GM21526 (cell line): ENCODE results near the gene SLC4A2.
"Not testable (repeated sequence)": the region's sequence is repeated elsewhere in the genome, so short reads cannot be mapped to it uniquely, and the experiment has no call there.

Experiments used
- ATAC-seq: cut with Tn5 transposase; IDR thresholded peaks from one replicate; pipeline ENCODE4 v1.9.1; 2021; ENCODE audit warnings: moderate library complexity; ENCODE audit not compliant: unreplicated experiment, low FRiP score

SLC4A2 gene

GRCh38 chr7:151023232-151023631 lies 36.2 kb upstream of the SLC4A2 start:
- no peak for ATAC-seq

DNA sequence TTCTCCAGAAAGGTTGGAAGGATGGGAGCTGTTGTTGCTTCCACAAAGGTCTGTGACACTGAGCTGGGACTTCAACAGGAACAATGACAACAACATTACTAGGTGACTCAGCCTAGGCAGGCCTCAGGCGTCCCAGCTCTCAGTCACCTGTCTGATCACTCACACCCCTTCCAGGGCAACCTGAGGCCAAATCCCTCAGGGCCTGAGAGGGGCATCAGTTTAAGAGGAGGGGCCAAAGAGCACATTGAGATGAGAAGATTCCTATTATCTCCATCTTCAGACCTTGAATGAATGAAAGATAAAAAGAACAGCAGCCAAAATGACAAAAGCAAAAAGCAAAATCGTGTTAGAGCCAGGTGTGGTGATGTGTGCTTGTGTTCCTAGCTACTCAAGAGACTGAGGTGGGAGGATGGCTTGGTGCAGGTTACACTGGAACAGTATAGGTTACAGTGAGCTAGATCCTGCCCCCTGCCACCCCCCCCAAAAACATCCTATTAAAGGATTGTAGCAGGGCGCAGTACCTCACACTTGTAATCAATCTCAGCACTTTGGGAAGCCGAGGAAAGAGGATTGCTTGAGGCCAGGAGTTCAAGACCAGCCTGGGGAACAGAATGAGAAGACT lies 34.8 kb upstream of the SLC4A2 start, which contains the start of gene ATG9B:
ATG9B (minus strand) TSS at position 60 of the 622 bp plus-strand sequence. CDS start 71 bp downstream, outside the sequence.
- no peak for ATAC-seq

DNA sequence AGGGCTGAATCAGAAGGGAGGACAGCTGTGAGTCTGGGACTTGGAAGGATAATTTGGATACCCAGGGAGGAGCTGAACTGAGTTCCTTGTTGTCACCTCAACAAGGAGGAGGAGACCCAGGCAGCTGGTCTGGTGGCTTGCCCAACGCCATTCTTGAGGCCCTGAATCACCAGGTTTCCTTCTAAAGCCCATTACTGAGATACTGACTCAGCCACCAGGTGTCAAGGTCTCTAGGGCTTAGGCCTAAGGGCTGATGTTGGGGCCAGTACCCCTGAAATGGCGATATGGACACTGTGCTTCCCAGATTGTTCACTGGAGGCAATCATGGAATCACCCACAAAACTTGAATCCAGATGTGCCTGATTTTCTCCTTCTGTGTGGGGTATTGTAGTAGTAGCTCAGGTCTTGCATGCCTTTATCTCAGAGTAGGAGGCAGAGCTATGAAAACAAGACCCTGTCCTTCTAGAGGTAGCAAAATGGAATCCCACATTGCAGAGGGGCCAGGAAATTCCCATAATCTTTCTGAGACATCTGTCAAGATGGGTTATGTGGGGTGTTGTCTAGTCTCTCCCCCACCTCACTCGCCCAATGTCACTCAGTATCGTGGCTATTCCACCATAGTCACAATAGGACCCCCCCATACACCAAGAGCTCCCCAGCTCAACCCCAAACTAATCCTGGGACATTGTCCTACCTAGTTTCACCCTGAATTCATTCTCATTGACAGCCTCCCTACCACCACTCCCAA lies 33.3 kb upstream of the SLC4A2 start:
- no peak for ATAC-seq

GRCh38 chr7:151026771-151027727 lies 32.3 kb upstream of the SLC4A2 start:
- not testable (repeated sequence) for ATAC-seq

DNA sequence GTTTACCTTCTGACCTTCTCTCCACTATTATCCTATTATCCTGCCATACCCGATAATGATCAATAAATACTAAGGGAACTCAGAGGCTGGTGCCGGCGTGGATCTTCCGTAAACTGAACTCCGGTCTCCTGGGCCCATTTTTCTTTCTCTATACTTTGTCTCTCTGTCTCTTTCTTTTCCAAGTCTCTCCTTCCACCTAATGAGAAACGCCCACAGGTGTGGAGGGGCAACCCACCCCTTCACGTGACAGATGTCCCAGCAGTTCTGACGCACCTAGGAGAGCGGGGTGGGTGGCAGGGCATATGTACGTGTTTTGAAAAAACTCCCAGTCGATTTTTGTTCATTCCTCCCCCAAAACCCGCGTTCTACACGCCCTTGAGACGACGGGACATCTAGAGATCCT lies 31.7 kb upstream of the SLC4A2 start:
- peak; percentile 1 for ATAC-seq

DNA sequence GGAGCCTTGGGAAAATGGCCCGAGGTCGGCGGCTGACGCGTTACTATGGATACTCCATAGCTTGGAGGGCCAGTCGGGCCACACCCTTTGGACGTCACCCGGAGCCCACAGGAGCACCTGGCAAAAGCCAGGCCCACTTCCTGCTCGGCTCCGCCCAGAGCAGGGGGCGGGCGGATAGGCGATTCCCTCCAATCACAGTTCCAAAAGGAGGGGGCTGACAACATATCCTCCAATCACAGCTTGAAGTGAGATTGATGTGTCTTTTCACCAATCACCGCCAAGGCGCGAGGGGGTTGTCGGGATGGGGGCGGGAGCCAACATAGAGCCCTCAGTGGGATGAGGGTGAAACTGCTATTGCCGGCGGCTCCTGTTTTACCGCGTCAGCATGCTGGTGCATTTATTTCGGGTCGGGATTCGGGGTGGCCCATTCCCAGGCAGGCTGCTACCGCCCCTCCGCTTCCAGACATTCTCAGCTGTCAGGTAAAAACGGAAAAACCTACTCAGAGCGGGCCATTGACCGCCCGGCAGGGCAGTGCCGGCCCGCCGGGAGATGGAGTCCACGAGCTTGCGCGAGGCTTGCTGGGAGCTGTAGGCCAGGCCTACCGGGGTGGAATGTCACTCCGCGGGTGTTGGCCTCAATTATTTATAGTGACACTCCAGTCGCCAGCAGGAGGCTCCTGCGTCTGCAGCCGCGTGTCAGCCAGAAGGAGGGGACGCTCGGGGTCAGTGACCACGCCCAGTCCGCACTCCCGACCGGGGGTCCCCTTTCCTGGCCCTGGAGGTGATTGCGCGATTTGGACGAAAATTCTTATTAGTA lies 31.1 kb upstream of the SLC4A2 start, which contains the start of gene ABCB8:
ABCB8 (plus strand) TSS at position 320 of the 817 bp plus-strand sequence; CDS start at position 386, 66 bp downstream.
- peak; percentile 97 for ATAC-seq

DNA sequence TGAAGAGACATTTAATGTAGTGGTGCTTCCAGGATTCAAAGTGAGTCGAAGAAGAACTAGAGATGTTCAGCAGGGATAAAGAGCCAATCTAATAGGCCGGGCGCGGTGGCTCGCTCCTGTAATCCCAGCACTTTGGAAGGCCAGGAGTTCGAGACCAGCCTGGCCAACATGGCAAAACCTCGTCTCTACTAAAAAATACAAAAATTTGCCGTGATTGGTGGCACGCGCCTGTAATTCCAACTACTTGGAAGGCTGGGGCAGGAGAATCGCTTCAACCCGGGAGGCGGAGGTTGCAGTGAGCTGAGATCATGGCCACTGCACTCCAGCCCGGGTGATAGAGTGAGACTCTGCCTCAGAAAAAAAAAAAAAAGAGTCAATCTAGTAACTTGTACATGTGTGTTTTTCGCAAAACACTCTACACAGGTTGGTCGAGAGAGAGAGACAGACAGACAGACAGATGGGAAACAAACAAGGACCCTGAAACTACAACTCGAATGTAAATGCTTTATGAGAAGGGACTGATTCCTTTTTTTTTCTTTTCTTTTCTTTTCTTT lies 30.4 kb upstream of the SLC4A2 start:
- no peak for ATAC-seq

DNA sequence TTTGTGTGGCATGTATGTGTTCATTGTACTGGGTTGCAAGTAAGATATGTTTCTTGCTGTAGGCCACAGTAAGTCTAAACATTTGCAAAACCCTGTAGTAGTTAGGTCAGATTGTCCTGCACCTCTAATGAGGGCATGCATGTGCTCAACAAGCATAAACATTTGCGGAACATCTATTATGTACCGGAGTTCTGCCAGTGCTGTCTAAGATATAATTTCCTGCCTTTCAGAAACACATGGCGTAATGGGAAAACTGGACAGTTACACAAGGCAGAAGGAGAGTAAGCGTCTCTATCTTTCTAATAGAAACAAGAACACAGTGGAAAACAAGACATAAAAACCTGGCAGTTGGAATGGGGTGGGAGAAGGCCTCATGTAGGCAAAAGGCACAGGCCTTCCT lies 28.4 kb upstream of the SLC4A2 start:
- ATAC-seq: no peak

DNA sequence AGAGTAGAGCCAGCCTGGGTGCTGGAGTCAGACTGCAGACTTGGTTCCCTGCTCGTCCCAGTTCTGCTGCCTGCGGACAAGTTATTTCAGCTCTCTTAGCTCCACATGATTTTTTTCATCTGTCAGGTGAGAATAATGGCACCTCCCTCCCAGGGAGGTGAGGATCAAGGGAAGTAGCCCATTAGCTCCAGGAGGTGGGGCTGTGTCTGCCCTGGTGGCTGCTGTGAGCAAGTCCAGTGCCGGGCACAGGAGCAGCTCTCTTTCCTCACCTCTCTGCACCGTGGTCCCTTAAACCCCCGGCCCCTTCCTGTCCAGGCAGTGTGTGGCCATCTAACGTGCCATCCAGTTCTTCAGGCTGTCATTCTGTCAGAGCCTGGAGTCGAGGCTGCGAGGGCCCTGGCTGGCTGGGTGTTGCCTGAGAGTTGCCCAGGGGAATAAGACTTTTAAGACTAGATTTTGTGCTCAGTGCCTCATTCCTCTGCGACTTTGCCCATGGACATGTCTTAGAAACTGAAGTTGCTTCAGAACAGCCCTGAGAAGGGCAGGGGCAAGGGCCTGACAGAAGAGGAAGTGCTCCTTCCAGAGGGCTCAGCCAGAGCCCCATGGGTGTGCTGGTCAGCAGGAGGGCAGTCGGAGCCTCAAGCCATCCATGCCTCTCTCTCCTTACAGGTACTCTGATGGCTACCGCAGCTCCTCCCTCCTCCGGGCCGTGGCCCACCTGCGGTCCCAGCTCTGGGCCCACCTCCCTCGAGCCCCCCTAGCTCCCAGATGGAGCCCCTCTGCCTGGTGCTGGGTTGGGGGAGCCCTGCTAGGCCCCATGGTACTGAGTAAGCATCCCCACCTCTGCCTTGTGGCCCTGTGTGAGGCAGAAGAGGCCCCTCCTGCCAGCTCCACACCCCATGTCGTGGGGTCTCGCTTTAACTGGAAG lies 26.2 kb upstream of the SLC4A2 start:
- no peak for ATAC-seq

GRCh38 chr7:151033864-151034249 lies 25.5 kb upstream of the SLC4A2 start:
- ATAC-seq: no peak

GRCh38 chr7:151034312-151035025 lies 24.9 kb upstream of the SLC4A2 start:
- no peak for ATAC-seq

- no peak for ATAC-seq
Measured at GRCh38 chr7:151035026-151035717, 24.2 kb upstream of the SLC4A2 start.

DNA sequence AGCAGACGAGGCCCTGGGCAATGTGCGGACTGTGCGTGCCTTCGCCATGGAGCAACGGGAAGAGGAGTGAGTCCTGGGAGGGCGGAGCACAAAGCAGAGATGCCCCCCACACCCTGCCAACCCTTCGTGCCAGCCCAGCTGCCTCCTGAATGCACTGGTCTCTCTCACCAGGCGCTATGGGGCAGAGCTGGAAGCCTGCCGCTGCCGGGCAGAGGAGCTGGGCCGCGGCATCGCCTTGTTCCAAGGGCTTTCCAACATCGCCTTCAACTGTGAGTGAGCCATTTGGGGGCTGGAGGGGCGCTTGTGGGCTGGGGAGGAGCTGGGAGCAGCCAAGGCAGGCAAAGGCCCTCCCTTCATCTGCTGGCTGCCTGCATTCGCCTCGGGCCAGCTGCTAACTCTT lies 23.5 kb upstream of the SLC4A2 start:
- ATAC-seq: no peak

GRCh38 chr7:151038951-151039849 lies 20.2 kb upstream of the SLC4A2 start:
- no peak for ATAC-seq

DNA sequence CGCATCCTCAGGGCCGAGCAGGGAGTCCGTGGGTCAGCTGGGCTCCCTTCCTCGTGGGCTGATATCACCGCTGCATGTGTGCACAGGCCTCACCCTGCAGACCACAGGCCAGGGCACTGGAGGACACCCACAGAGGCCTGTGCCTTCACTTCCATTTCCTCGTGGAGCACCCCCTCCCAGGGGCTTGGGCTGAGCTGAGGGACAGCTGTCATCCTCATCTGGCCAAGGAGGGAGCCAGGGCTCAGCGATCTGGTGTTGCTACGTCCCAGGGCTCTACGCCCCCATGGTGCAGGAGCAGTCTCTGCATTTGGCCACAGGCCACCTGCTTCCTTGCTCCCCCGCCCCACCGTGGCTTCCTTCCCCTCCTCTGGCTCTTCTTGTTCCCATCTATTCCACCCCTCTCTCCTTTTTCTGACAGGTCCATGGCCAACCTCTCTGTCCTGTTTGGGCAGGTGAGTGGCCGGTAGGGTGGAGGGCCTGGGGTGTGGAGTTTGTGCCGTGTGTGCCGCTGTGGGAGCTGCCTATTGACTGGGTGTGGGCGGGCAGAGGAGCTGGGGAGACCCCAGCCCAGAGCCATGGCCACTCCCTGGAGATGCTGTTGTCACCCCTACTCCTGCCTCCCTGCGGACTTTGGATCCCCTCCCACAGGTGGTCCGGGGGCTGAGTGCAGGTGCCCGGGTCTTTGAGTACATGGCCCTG lies 19.4 kb upstream of the SLC4A2 start:
- ATAC-seq: no peak
